Measurements from ENCODE around the gene CNN3. TPM values are rescaled to one million over a fixed set of nuclear protein-coding genes. Genes with fewer than 3 reads are reported as not detected.

Gene CNN3
- total and polyA plus RNA-seq, 2 donors from 2014 or later = 232 to 291 TPM

DNA sequence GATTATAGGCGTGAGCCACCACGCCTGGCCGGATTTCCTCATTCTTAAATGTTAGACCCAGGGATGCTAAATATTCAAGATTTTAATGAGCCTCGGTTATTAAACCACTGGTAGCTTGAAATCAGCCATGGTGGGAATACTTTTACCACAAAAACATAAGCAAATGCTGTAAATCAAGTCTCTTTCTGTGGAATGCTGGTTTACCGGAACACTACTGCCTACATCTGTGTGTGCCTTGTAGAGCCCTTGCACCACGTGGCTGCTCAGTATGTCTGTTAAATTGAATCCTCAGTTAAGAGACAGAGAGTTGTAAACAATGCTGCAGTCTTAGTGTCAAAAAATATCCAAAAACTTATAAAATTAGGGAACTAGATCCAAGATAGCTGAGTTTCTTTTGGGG is 26.8 kb upstream of the CNN3 start:
- Histone ChIP-seq H3K9me3 (ENCODE audit: control insufficient read depth in 2 of 3, insufficient read depth in 1 of 3, low read length in 3 of 3) (no peaks in the 10 kb centered on the region), H3K4me3 (ENCODE audit: low read length in 3 of 3) (no peak overlapping the region), H3K27me3 (ENCODE audit: control insufficient read depth, insufficient read depth, low read length) (no peaks in the 10 kb centered on the region), H3K4me1 (ENCODE audit: control insufficient read depth in 2 of 3, insufficient read depth in 2 of 3, low read depth in 1 of 3, low read length in 3 of 3) (peaks cover 0 to 18% (median 17%) of the 10 kb centered on the region in 3 donors), H3K36me3 (ENCODE audit: control insufficient read depth in 2 of 3, insufficient read depth in 3 of 3, low read length in 3 of 3) (no peaks in the 10 kb centered on the region), H3K9ac (ENCODE audit: low read length in 3 of 3) (no peak overlapping the region), H3K27ac (ENCODE audit: low read depth in 2 of 2, low read length in 2 of 2) (peak overlapping the region in 1 of 2 donors; percentile 2)
- no peak for DNase-seq
- intact Hi-C loops (cut with DNase I) = no loop called here
- no peak for FAIRE-seq
- TF ChIP-seq, protein P1, sequence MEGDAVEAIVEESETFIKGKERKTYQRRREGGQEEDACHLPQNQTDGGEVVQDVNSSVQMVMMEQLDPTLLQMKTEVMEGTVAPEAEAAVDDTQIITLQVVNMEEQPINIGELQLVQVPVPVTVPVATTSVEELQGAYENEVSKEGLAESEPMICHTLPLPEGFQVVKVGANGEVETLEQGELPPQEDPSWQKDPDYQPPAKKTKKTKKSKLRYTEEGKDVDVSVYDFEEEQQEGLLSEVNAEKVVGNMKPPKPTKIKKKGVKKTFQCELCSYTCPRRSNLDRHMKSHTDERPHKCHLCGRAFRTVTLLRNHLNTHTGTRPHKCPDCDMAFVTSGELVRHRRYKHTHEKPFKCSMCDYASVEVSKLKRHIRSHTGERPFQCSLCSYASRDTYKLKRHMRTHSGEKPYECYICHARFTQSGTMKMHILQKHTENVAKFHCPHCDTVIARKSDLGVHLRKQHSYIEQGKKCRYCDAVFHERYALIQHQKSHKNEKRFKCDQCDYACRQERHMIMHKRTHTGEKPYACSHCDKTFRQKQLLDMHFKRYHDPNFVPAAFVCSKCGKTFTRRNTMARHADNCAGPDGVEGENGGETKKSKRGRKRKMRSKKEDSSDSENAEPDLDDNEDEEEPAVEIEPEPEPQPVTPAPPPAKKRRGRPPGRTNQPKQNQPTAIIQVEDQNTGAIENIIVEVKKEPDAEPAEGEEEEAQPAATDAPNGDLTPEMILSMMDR (IDR thresholded peaks at IDR 0.05; ENCODE audit: borderline replicate concordance, extremely low read depth, insufficient read depth) = no peak

DNA sequence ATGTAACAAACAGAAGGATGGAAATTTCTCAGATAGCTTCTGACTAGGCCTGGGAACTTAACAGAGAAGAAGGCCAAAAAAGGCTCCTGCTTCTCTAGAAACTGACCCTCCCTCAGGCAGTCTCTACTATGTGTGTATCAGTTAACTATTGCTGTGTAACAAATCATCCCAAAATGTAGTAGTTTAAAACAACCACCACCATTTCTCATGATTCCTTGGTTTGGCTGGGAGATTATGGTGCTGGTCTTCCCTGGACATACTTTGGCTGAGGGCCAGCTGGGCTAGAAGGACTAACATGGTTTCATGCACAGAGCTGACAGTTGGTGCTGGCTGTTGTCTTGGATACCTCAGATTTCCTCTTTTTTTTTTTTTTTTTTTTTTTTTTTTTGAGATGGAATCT is 26.2 kb upstream of the CNN3 start:
- H3K4me3 ChIP-seq (ENCODE audit: low read length in 3 of 3) = no peak overlapping the region
- FAIRE-seq (no peak), DNase-seq (no peak)
- intact Hi-C loops (cut with DNase I) = no loop called here
- H3K27ac ChIP-seq (ENCODE audit: low read depth in 2 of 2, low read length in 2 of 2) = no peak overlapping the region
- H3K4me1 ChIP-seq (ENCODE audit: control insufficient read depth in 2 of 3, insufficient read depth in 2 of 3, low read depth in 1 of 3, low read length in 3 of 3) = peaks cover 0 to 18% (median 17%) of the 10 kb centered on the region in 3 donors
- TF ChIP-seq, protein P1 (IDR thresholded peaks at IDR 0.05; ENCODE audit: borderline replicate concordance, extremely low read depth, insufficient read depth) = no peak
- no peaks in the 10 kb centered on the region for H3K36me3 ChIP-seq (ENCODE audit: control insufficient read depth in 2 of 3, insufficient read depth in 3 of 3, low read length in 3 of 3)
- H3K27me3 ChIP-seq (ENCODE audit: control insufficient read depth, insufficient read depth, low read length) = no peaks in the 10 kb centered on the region
- H3K9me3 ChIP-seq (ENCODE audit: control insufficient read depth in 2 of 3, insufficient read depth in 1 of 3, low read length in 3 of 3) = no peaks in the 10 kb centered on the region
- H3K9ac ChIP-seq (ENCODE audit: low read length in 3 of 3) = no peak overlapping the region

DNA sequence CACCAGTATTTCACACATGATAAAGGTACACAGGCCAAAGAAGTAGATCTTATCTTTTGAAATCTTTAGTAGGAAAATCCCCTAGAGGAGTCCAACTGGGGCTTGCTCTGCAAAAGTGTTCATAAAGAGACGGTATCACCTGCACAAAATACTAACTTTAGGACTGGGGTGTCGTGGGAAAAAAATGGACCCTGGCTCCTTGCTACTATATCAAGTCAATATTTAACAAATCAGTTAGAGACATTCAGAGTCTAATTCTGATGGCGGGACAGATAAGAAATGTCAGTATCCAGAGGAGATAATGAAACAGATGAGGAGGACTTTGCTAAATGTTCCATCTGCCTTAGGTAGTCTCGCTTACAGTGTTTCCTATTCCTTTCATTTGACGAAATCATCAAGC is 25.6 kb upstream of the CNN3 start:
- Histone ChIP-seq H3K4me3 (ENCODE audit: low read length in 3 of 3) (no peak overlapping the region), H3K27ac (ENCODE audit: low read depth in 2 of 2, low read length in 2 of 2) (no peak overlapping the region)
- FAIRE-seq = no peak

More for the DNA sequence above, 25.6 kb upstream of the CNN3 start:
- Histone ChIP-seq H3K27me3 (ENCODE audit: control insufficient read depth, insufficient read depth, low read length) (no peaks in the 10 kb centered on the region), H3K36me3 (ENCODE audit: control insufficient read depth in 2 of 3, insufficient read depth in 3 of 3, low read length in 3 of 3) (no peaks in the 10 kb centered on the region), H3K9me3 (ENCODE audit: control insufficient read depth in 2 of 3, insufficient read depth in 1 of 3, low read length in 3 of 3) (no peaks in the 10 kb centered on the region), H3K9ac (ENCODE audit: low read length in 3 of 3) (no peak overlapping the region), H3K4me1 (ENCODE audit: control insufficient read depth in 2 of 3, insufficient read depth in 2 of 3, low read depth in 1 of 3, low read length in 3 of 3) (peaks cover 0 to 18% (median 17%) of the 10 kb centered on the region in 3 donors)
- TF ChIP-seq, protein P1 (IDR thresholded peaks at IDR 0.05; ENCODE audit: borderline replicate concordance, extremely low read depth, insufficient read depth) = no peak
- no peak for DNase-seq
- intact Hi-C loops (cut with DNase I) = no loop called here

All from kidney (tissue), 14 donors.